ENCODE measurements around the gene EDEM2.
A peak's percentile ranks its signal among the peaks of the same experiment; 100 is the strongest.

The EDEM2 gene

DNA sequence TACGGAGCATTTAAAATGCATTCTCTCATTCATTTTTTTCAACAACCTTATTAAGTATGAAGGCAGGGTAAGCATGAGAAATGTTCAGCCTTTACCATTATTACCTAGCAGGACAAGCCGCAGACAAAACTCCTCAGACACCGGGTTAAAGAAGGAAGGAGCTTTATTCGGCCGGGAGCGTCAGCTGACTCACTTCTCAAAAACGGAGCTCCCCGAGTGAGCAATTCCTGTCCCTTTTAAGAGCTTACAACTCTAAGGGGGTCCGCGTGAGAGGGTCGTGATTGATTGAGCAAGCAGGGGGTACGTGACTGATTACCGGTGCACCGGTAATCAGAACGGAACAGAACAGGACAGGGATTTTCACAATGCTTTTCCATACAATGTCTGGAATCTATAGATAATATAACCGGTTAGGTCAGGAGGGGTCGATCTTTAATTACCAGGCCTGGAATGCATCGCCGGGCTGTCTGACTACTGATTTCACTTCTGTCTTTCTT lies 487 bp upstream of the EDEM2 start:
- TF ChIP-seq ZBTB7A (IDR thresholded peaks at IDR 0.05; ENCODE audit: low read depth), result peak; percentile 36; the same call in 1 of the 2 replicates

DNA sequence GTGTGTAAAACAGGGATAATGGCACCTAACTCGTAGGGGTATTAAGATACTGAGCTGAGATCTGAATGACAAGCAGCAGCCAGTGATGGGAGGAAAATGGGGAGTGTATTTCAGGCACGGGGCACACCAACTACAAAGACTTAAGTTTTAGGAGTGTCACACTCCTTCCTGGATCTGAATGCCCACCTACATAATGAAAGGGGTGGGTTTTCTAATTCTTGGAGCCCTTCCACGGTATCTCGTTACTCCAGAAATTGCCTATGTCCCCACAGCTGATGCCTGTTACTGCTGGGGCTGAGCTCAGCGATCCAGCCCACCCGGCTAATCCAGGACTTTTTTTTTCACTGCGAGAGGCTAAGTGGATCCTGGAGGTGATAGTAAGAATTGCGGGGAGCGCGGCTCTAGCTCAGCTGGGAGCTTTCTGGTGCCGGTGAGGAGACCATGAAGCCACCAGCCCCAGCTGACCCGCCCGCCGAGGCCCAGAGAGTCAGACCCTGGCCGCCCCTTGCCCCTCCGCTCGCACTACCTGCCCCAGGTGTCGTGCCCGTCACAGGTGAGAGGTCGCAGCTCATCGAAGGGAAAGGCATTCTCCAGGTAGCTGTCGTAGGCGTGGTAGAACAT lies 727 bp downstream of the EDEM2 start:
- TF ChIP-seq CEBPB (IDR thresholded peaks at IDR 0.05) (no peak), CREB1 (IDR thresholded peaks at IDR 0.05; ENCODE audit: low read depth) (no peak), RAD21 (IDR thresholded peaks at IDR 0.05; ENCODE audit: low read depth) (no peak), REST (IDR thresholded peaks at IDR 0.05; ENCODE audit: low read depth) (no peak), NFIC (IDR thresholded peaks at IDR 0.05) (no peak), TAF1 (IDR thresholded peaks at IDR 0.05; ENCODE audit: low read depth) (no peak), TEAD4 (IDR thresholded peaks at IDR 0.05) (no peak), FOXM1 (IDR thresholded peaks at IDR 0.05; ENCODE audit: borderline replicate concordance, low read depth) (no peak), TCF12 (IDR thresholded peaks at IDR 0.05; ENCODE audit: low read depth) (no peak), ZBTB7A (IDR thresholded peaks at IDR 0.05; ENCODE audit: low read depth) (no peak)
- TF ChIP-seq, protein P1, sequence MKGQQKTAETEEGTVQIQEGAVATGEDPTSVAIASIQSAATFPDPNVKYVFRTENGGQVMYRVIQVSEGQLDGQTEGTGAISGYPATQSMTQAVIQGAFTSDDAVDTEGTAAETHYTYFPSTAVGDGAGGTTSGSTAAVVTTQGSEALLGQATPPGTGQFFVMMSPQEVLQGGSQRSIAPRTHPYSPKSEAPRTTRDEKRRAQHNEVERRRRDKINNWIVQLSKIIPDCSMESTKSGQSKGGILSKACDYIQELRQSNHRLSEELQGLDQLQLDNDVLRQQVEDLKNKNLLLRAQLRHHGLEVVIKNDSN (IDR thresholded peaks at IDR 0.05), result no peak

DNA sequence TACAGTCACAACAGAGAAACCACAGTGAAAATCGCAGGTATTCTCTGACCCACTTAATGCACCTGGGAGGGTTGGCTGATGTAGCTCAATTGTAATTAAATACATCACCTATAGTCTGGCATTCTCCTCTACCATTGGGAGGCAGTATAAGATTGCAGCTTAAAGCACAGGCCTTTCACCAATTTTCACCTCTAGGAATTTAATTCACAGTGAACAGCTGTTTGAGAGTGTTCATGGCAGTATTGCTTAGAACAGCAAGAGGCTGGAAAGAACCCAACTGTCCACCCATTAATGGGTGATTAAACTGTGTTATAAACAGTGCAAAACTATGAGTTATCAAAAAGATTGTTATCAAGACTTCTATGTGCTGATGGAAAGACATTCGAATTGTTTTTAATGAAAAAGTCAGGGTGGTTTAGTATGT lies 2.0 kb downstream of the EDEM2 start:
- TF ChIP-seq RAD21 (IDR thresholded peaks at IDR 0.05; ENCODE audit: low read depth), result peak; percentile 81
- TF ChIP-seq, protein P1 (IDR thresholded peaks at IDR 0.05), result no peak

DNA sequence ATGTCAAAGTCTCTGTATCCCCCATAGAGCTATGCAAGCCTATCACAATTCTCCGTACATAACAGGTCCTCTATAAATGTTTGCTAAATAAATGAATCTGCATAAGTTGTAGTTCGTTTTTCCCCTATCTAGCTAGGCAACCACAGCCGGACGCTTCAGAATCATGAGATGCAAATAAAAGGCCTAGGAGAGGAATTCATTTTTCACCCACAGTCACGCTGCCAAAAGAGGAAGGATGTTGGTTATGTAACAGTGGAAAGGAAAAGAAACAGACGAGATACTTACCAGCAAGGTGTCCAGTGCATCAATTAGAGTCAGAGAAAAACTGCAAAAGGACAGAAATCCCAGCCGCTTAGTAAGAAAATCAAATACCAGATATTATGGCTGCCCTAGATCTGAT lies 2.4 kb downstream of the EDEM2 start:
- TF ChIP-seq CEBPB (IDR thresholded peaks at IDR 0.05), result no peak

GRCh38 chr20:35135867-35136586 lies 11.1 kb downstream of the EDEM2 start:
- TF ChIP-seq TEAD4 (IDR thresholded peaks at IDR 0.05) (no peak), EGR1 (IDR thresholded peaks at IDR 0.05) (no peak), REST (IDR thresholded peaks at IDR 0.05; ENCODE audit: low read depth) (no peak), CREB1 (IDR thresholded peaks at IDR 0.05; ENCODE audit: low read depth) (no peak), FOXM1 (IDR thresholded peaks at IDR 0.05; ENCODE audit: borderline replicate concordance, low read depth) (no peak), NFIC (IDR thresholded peaks at IDR 0.05) (no peak), YY1 (IDR thresholded peaks at IDR 0.05; ENCODE audit: low read depth) (no peak), CEBPB (IDR thresholded peaks at IDR 0.05) (no peak), ZBTB7A (IDR thresholded peaks at IDR 0.05; ENCODE audit: low read depth) (no peak), RAD21 (IDR thresholded peaks at IDR 0.05; ENCODE audit: low read depth) (no peak)
- TF ChIP-seq, protein P1 (IDR thresholded peaks at IDR 0.05), result no peak

- TF ChIP-seq RAD21 (IDR thresholded peaks at IDR 0.05; ENCODE audit: low read depth) (no peak), EGR1 (IDR thresholded peaks at IDR 0.05) (no peak), CEBPB (IDR thresholded peaks at IDR 0.05) (no peak), CREB1 (IDR thresholded peaks at IDR 0.05; ENCODE audit: low read depth) (no peak), EP300 (IDR thresholded peaks at IDR 0.05; ENCODE audit: borderline replicate concordance) (no peak), FOXM1 (IDR thresholded peaks at IDR 0.05; ENCODE audit: borderline replicate concordance, low read depth) (no peak), ZBTB7A (IDR thresholded peaks at IDR 0.05; ENCODE audit: low read depth) (no peak)
- TF ChIP-seq, protein P2, sequence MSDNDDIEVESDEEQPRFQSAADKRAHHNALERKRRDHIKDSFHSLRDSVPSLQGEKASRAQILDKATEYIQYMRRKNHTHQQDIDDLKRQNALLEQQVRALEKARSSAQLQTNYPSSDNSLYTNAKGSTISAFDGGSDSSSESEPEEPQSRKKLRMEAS (IDR thresholded peaks at IDR 0.05), result no peak
- TF ChIP-seq, protein P1 (IDR thresholded peaks at IDR 0.05), result no peak
Observed at GRCh38 chr20:35134880-35135279, 12.3 kb downstream of the EDEM2 start.
